ENCODE results near the gene OR51B4.
"Not testable (repeated sequence)": the region's sequence is repeated elsewhere in the genome, so short reads cannot be mapped to it uniquely, and the experiment has no call there.

OR51B4 gene

DNA sequence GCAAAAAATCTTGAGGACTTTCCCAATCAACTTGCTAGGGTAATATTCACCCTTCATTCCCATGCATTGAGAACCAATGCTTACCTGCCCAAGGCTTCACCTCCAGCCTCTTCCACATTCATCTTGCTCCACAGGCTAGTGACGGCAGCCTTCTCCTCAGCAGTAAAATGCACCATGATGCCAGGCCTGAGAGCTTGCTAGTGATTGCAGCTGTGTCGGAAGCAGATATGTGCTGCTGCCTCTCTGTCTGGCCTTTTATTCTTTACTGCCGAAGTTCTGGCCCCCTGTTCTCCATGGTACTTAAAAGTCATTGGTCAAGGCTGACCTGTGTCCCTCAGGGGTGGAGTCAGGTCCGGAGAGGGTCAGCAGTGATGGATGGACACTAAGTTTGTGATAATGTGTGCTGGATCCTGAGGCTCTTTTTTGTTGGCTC is 32.0 kb downstream of the OR51B4 start, which contains the start of gene HBE1:
Gene HBE1 (minus strand): TSS at position 231 of the 433 bp plus-strand sequence. CDS start 55 bp downstream, at position 176.
- DNase-seq: no peak

GRCh38 chr11:5267033-5267563 is 34.6 kb downstream of the OR51B4 start:
- DNase-seq: no peak

GRCh38 chr11:5266609-5267008 is 35.1 kb downstream of the OR51B4 start:
- no peak for DNase-seq

DNA sequence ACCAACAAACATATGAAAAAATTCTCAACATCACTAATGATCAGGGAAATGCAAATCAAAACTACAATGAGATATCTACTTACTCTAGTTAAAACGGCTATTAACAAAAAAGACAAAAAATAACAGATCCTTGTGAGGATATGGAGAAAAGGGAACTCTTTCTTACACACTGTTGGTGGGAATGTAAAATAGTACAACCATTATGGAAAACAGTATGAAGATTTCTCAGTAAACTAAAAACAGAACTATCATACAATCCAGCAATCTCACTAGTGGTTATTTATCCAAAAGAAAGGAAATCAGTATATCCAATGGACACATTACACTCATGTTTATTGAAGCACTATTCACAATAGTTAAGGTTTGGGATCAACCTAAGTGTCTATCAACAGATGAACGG is 35.9 kb downstream of the OR51B4 start:
- no peak for DNase-seq

DNA sequence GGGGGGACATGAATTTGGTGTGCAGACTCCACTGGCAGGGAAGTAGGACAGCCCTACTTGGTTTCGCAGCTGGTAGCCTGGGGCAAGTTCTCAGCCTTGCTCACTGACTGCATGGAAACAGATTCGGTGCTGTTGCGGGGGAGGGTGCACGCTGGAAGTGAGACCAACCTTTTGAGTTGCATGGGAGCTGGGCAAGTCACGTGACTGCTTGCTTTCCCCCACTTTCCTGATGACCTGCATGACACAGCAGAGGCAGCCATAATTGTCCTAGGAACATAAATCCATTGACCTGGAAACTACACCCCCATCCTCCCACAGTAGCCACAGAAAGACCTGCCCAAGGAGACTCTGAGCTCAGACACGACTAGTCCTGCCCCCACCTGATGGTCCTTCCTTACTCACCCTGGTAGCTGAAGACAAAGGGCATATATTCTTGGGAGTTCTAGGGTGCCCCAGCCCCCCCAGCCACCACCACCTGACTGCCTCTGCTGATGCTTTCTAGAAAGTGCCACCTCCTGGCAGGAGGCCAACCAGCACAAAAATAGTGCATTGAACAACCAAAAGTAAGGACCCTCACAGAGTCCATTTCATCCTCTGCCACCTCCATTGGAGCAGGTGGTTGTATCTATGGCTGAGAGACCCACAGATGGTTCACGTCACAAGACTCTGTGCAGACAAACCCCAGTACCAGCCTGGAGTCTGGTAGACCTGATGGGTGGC is 43.0 kb downstream of the OR51B4 start:
- no peak for DNase-seq

GRCh38 chr11:5257296-5257695 is 44.5 kb downstream of the OR51B4 start:
- no peak for DNase-seq

GRCh38 chr11:5254646-5255413 is 46.9 kb downstream of the OR51B4 start, which contains the start of gene HBG2:
TSS of gene HBG2 (minus strand) at chr11:5254781. CDS start at chr11:5254728, 53 bp downstream.
- not testable (repeated sequence) for DNase-seq

DNA sequence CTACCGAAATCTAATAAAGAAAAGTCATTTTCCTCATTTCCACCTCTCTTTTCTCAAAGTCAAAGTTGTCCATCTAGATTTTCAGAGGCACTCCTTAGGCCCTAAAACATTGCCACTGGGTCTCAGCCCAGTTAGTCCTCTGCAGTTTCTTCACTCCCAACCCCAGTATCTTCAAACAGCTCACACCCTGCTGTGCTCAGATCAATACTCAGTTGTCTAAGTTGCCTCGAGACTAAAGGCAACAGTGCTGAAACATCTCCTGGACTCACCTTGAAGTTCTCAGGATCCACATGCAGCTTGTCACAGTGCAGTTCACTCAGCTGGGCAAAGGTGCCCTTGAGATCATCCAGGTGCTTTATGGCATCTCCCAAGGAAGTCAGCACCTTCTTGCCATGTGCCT is 47.7 kb downstream of the OR51B4 start:
- not testable (repeated sequence) for DNase-seq

- DNase-seq: not testable (repeated sequence)
Observed at GRCh38 chr11:5253440-5253839, 48.3 kb downstream of the OR51B4 start.

DNA sequence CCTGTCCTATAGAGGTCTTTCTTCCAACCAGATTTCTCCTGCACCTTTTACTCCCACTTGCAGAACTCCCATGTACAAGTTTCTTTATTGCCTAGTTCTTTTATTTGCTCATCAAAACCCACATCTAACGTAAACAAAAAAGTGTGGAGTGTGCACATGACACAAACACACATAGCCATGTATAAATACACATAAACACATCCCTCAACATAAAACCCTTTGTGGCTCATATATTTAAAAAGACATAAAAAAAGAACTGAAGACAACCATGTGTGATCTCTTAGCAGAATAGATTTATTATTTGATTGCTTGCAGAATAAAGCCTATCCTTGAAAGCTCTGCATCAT is 48.9 kb downstream of the OR51B4 start:
- no peak for DNase-seq

DNA sequence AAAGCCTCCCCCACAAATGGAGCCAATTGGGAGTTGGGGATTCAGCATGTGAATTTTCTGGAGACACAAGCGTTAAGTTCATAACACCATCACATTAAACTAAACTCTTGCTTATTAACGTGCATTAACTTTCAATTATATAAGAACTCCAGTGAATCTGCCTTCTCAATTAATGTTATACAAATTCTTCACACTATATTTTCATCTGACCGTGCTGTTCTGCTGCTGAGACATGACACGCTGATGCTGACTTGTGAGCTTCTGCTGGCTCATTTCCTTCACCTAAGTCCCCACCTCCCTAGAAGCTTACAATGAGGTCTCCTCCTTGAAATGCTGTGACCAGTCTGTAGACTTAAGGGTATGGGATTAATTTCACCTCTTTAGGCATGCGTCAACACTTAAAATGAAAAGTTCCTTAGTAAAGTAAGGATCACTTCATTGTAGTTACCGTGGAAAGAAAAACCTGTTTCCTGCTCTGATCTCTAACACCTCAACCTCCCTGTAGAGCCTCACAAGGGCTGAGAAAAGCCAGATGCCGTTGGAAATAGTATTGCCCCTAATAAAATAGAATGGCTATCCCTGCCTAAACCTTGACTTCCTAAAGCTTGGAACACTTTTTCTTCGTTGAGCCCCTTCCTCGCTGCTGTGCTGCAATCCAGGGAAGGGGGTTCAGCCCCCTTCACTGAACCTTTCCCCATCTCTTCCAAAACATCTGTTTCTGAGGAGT is 49.4 kb downstream of the OR51B4 start:
- DNase-seq: no peak

- no peak for DNase-seq
Observed at GRCh38 chr11:5251746-5252145, 50.0 kb downstream of the OR51B4 start.

Measured in C1 segment of cervical spinal cord (tissue), 14 donors.